SIG-M5 (cell line): ENCODE results near the gene CCL11.

ENCODE experiments used
- DNase-seq: peaks from one replicate; lab custom pipeline; 2025; lab: John Stamatoyannopoulos, UW

Gene CCL11

GRCh38 chr17:34257299-34257985 lies 28.1 kb upstream of the CCL11 start:
- no peak for DNase-seq

- DNase-seq = no peak
These were observed 27.6 kb upstream of the CCL11 start for GRCh38 chr17:34257986-34258326.

- DNase-seq = no peak
These were observed 26.4 kb upstream of the CCL11 start for GRCh38 chr17:34259146-34259545.

GRCh38 chr17:34260861-34261260 lies 24.7 kb upstream of the CCL11 start:
- DNase-seq = no peak

DNA sequence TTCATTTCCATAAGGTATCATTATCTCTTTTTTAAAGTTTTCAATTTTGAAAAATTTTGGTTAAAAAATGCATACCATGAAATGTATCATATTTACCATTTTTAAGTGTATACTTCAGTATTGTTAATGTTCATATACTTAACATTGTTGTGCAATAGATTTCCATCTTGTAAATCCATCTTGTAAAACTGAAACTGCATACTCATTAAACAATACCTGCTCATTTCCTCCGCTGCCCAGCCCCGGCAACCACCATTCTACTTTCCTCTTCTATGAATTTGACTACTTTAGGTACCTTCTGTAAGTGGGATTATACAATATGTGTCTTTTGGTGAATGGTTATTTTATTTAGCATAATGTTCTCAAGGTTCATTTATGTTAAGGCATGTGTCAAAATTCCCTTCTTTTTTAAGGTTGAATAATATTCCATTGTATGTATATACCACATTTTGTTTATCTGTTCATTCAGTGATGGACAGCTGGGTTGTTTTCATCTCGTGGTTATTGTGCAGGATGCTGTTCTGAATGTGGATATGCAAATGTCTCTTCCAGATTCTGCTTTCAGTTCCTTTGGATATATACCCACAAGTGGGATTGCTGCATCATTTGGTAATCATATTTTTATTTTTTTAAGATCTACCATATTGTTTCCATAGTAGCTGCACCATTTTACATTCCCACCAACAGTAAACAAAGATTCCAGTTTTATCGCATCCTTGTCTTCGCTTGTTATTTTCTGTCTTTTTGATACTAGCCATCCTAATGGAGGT lies 23.8 kb upstream of the CCL11 start:
- DNase-seq = no peak

- DNase-seq = no peak
These were observed 19.8 kb upstream of the CCL11 start for GRCh38 chr17:34265711-34266110.

- no peak for DNase-seq
These were observed 15.6 kb upstream of the CCL11 start, which contains the start of gene CCL7 for GRCh38 chr17:34269969-34270368. Gene CCL7, plus strand, starts transcription at chr17:34270221. Its CDS starts 70 bp downstream, at chr17:34270291.

GRCh38 chr17:34275881-34276280 lies 9.7 kb upstream of the CCL11 start:
- no peak for DNase-seq

DNA sequence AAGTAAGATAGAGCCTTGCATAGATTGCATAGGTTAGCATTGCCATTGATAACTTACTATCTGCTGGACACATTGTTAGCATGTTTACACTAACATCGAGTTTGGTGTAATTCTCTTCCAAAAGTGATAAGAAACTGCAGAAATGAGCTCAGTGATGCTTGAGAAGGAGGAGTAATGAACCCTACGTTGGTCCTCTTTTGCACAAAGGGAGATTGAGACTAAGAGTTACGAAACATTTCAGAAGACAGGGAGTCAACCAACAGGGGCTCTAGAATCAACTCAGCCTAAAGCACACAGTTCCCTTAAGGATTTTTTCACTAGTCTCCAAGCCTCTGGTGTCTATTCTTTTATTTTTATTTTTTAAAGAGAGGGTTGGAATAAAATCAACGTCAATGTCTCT lies 8.7 kb upstream of the CCL11 start:
- no peak for DNase-seq

DNA sequence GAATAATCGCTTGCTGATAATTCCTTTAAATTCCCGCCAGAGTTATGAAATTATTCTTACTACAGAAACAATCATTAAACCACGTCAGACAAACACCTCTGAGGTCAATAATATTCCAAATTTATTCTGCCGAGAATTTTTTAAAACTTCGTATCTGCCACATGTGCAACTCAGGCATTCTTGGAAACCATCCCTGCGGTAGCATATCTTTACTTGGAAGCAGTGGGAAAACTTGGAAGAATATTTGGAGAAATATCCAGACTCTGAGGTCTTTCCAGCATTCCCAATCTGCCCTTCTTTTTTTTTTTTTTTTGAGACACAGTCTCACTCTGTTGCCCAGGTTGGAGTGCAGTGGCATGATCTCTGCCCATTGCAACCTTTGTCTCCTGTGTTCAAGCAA lies 2.0 kb upstream of the CCL11 start:
- DNase-seq = no peak

- DNase-seq = no peak
These were observed 2.3 kb downstream of the CCL11 start for GRCh38 chr17:34287875-34288274.

- DNase-seq = no peak
These were observed 5.0 kb downstream of the CCL11 start for GRCh38 chr17:34290586-34290985.

DNA sequence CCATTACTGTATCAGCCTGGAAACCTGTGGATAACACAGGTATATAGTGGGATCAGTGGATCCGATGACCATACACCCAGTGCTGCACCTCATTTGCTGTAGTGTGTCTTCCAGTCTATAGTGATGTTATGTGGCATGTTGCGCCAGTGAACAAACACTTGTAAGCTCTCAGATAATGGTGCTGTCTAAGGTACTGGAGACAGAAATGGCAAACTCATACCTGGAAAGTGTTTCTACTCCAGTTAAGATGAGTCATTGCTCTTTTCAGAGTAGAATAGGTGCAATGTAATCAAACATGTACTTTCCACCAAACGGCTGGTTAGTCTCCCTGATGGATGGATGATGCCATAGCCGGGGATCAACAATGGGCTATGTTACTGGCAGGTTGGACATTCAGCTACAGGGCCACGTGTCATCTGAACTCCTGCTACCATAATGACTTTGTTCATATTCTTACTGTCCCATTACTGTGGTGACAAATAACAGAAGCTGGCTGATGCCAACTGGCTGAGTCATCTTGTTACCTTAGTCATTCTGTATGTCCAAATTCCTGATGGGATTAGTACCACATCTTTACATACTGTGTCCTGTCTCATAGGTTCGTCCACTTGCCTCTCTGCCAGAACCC lies 6.3 kb downstream of the CCL11 start:
- no peak for DNase-seq

GRCh38 chr17:34299027-34299426 lies 13.5 kb downstream of the CCL11 start:
- no peak for DNase-seq

- no peak for DNase-seq
These were observed 14.5 kb downstream of the CCL11 start for GRCh38 chr17:34299956-34300577.

DNA sequence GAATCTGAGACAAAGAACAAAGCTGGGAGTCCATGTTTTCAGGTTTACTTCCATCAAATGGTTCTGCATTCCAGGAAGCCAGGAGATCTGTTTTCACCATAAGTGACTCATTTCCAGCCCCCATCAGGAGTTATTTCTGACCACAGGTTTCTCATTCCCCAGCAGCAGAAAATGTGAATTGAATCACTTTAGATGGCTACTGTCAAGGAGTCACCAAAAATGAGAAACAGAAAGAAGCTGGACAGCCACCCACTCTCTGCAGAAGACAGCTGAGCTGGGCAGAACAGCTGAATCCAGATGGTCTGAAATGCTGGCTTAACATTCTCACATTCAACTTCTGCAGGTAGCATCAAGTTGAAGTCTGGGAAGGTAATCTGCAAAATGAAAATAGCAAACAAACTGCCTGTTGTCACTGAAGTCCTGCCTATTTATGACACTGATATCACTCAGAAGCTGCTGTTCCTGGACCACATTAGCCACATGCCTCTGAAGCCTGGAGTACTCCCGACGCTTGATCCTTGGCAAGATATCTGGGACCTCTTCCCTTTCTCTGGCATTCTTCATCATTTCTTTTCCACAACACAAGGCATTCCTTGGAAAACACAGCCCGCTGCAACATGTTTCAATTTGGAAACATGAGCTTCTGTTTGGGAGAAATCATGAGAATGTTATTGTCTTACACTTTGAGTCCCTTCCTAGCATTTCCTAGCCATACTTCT lies 15.3 kb downstream of the CCL11 start:
- no peak for DNase-seq

DNA sequence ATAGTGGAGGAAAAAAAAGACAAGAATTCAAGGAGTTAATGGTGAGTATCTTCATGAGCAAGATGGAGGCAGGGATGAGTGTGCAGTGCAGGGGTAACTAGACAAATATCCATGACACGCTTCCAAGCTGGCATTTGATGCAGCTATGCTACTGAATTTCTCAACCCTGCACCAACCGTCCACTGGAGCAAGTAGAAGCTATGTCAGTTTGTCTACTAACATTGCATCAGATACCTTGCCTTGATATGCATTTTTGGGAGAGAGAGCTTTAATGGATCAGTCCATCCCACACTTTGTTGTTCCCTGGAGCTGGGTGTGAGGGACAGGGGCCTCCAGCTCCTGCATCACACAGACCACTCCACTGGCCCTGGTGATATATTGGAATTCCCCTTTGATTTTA lies 16.4 kb downstream of the CCL11 start:
- no peak for DNase-seq

- DNase-seq = no peak
These were observed 17.1 kb downstream of the CCL11 start for GRCh38 chr17:34302636-34303035.

GRCh38 chr17:34303606-34304005 lies 18.1 kb downstream of the CCL11 start:
- no peak for DNase-seq

GRCh38 chr17:34305061-34305460 lies 19.5 kb downstream of the CCL11 start:
- DNase-seq = no peak

DNA sequence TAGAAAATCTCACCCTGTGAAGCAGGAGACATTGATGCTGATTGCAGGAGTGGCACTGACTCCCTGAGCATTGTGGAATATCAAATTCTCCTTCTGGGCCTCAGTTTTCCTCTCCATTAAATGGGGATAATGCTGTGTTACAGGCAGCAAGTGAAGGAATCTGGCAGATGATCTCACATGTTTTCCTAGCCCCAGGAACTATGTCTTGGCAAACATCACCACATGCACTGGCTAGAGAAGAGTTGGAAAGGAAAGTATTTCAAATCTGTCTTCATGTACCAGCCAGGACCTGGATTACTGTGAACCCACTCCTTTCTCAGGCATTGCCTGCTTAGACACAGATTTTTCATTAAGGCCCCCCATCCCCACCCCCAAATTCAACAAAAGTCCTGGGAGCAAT lies 20.1 kb downstream of the CCL11 start:
- DNase-seq = no peak

DNA sequence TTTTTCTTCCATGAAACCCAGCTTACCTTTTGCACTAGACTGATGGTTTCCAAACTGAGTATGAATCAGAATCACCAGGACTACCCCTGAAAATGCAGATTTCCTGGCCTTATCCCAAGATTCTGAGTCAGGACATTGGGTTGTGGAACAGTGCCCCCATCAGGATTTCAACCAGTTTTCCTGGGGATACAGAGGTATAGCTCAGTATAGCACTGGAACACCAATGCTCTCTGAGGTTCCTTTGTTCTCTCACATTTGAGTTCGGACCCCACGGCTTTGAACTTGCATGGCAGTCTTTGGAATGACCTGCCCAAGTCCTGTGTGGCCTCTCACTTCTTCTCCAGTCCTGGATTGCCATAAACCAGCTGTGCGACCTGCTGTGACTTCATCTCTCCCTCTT lies 20.9 kb downstream of the CCL11 start:
- no peak for DNase-seq
